B cell (primary cell): ENCODE results near the gene ROBO2. TPM values are rescaled to one million over a fixed set of nuclear protein-coding genes. Genes with fewer than 3 reads are reported as not detected.

ENCODE experiments used
- ATAC-seq: fragments of 200-7000 bp; cut with Tn5 transposase; one replicate; pipeline ENCODE4 v1.10.0; 2021; ENCODE audit warnings: low read depth, mild to moderate bottlenecking, moderate number of reproducible peaks, moderate library complexity
- CTCF ChIA-PET: fragments of 350-600 bp; sonication (Branson Sonifier 250); formaldehyde crosslinking; loops from one replicate; lab custom pipeline; 2021; ENCODE audit warnings: antibody characterized with exemption, inconsistent platforms; lab: Charles Lee
- POLR2A ChIA-PET: fragments of 350-600 bp; sonication (Branson Sonifier 250); formaldehyde crosslinking; loops from one replicate; lab custom pipeline; 2021; ENCODE audit warnings: antibody characterized with exemption; lab: Charles Lee
- DNase-seq: peaks from one replicate; pipeline ENCODE4 v3.0.0; 2013
- H2AFZ ChIP-seq: 2 replicates; pipeline ENCODE4 v1.6.1; 2012; ENCODE audit warnings: mild to moderate bottlenecking, low read depth, low read length; ENCODE audit not compliant: insufficient read depth, poor library complexity, severe bottlenecking
- H3K27ac ChIP-seq, 2 donors: 1 replicate in 1 of 2; 2 replicates in 1 of 2; pipeline ENCODE4 v1.5.1; 2012 to 2013; ENCODE audit warnings: low read length in 2 of 2, mild to moderate bottlenecking in 2 of 2, moderate library complexity in 1 of 2
- H3K27me3 ChIP-seq, 4 experiments: fragments of 200-600 bp in 1 of 4; sonication (generic) in 1 of 4; replicated peaks in 1 of 4; 1 replicate in 2 of 4; 2 replicates in 2 of 4; pipeline versions ENCODE4 v1.6.1 to v1.7.0; 2013 to 2016; ENCODE audit warnings: low read length in 3 of 4, mild to moderate bottlenecking in 2 of 4, mixed read lengths in 1 of 4, moderate library complexity in 1 of 4; ENCODE audit not compliant: insufficient read depth in 4 of 4, control insufficient read depth in 3 of 4; ENCODE audit errors: control extremely low read depth in 1 of 4
- H3K36me3 ChIP-seq, 2 experiments: replicated peaks in 1 of 2; 1 replicate in 1 of 2; 2 replicates in 1 of 2; pipeline versions ENCODE4 v1.6.1 to v1.7.1; 2013; ENCODE audit warnings: low read length in 1 of 2; ENCODE audit not compliant: insufficient read depth in 2 of 2, control insufficient read depth in 1 of 2; ENCODE audit errors: control extremely low read depth in 1 of 2, extremely low read depth in 1 of 2
- H3K4me1 ChIP-seq, 2 donors: fragments of 200-600 bp in 1 of 2; sonication (generic) in 1 of 2; 1 replicate in 1 of 2; 2 replicates in 1 of 2; pipeline versions ENCODE4 v1.5.1 to v1.6.1; 2013 to 2017; ENCODE audit warnings: low read length in 2 of 2; ENCODE audit not compliant: control insufficient read depth in 2 of 2, insufficient read depth in 2 of 2
- H3K4me2 ChIP-seq: replicated peaks from 2 replicates; pipeline ENCODE3; 2012; ENCODE audit warnings: mild to moderate bottlenecking, low read depth, low read length; ENCODE audit not compliant: poor library complexity, severe bottlenecking
- H3K4me3 ChIP-seq, 5 experiments: fragments of 200-600 bp in 1 of 5; sonication (generic) in 1 of 5; 1 replicate in 3 of 5; 2 replicates in 2 of 5; pipeline versions ENCODE4 v1.5.1 to v1.7.0; 2011 to 2016; ENCODE audit warnings: low read length in 4 of 5, mild to moderate bottlenecking in 4 of 5, low read depth in 2 of 5, control low read depth in 1 of 5, moderate library complexity in 1 of 5; ENCODE audit not compliant: insufficient read depth in 1 of 5; ENCODE audit errors: control extremely low read depth in 1 of 5, extremely low read depth in 1 of 5
- H3K79me2 ChIP-seq: fragments of 200-600 bp; sonication (generic); one replicate; pipeline ENCODE4 v1.6.0; 2016; ENCODE audit warnings: low read length; ENCODE audit not compliant: control insufficient read depth, insufficient read depth
- H3K9ac ChIP-seq: fragments of 200-600 bp; sonication (generic); 2 replicates; pipeline ENCODE4 v1.6.1; 2017; ENCODE audit warnings: mild to moderate bottlenecking, low read length, moderate library complexity
- H3K9me3 ChIP-seq, 3 donors: one replicate each; pipeline versions ENCODE4 v1.6.1 to v1.7.1; 2013; ENCODE audit warnings: low read length in 2 of 3; ENCODE audit not compliant: control insufficient read depth in 2 of 3, insufficient read depth in 1 of 3; ENCODE audit errors: control extremely low read depth in 1 of 3
- H4K20me1 ChIP-seq: 2 replicates; pipeline ENCODE4 v1.6.0; 2012; ENCODE audit warnings: mild to moderate bottlenecking, low read length; ENCODE audit not compliant: insufficient read depth, control insufficient read depth, poor library complexity, severe bottlenecking
- H3K27ac Mint-ChIP-seq: one replicate; pipeline ENCODE4 v1.8.0; 2021; ENCODE audit warnings: mixed read lengths
- H3K27me3 Mint-ChIP-seq: one replicate; pipeline ENCODE4 v1.8.0; 2021; ENCODE audit warnings: mixed read lengths
- H3K4me1 Mint-ChIP-seq: one replicate; pipeline ENCODE4 v1.8.0; 2021; ENCODE audit warnings: mixed read lengths
- H3K4me3 Mint-ChIP-seq: one replicate; pipeline ENCODE4 v1.8.0; 2021; ENCODE audit warnings: mixed read lengths
- H3K9me3 Mint-ChIP-seq: one replicate; pipeline ENCODE4 v1.8.0; 2022; ENCODE audit warnings: mixed read lengths; ENCODE audit not compliant: insufficient read depth
- EZH2 ChIP-seq: IDR thresholded peaks from 2 replicates; pipeline ENCODE4 v1.6.1; 2012; ENCODE audit warnings: borderline replicate concordance, low read depth, mild to moderate bottlenecking, moderate library complexity, low read length; ENCODE audit not compliant: insufficient read depth, poor library complexity, severe bottlenecking
- WGBS: methylation state at CpG from one replicate; pipeline ENCODE4 v1.1.5; 2013; ENCODE audit warnings: missing lambda C conversion rate; ENCODE audit not compliant: insufficient coverage; 5-methylcytosine and 5-hydroxymethylcytosine counted together
- intact Hi-C: fragments of 100-400 bp; cut with micrococcal nuclease; formaldehyde crosslinking; loops from one replicate; pipeline ENCODE4 v1.10.0; 2022
- polyA plus RNA-seq: library from polyadenylated mRNA; depleted of rRNA; stranded (reverse); fragments of >200 nt; gene quantifications from 2 replicates; pipeline ENCODE4 v1.2.3, GENCODE V29; 2012
- total RNA-seq, 2 donors: library from RNA; stranded (reverse); fragments of 120-200 nt in 1 of 2; gene quantifications; 1 replicate in 1 of 2; 2 replicates in 1 of 2; pipeline versions ENCODE4 v1.2.3 to v1.2.4, GENCODE V29; 2013 to 2022
- TF ChIP-seq, protein P1 (sequence below): fragments of 200-600 bp; IDR thresholded peaks from one replicate; pipeline ENCODE4 v1.8.0; 2022; ENCODE audit warnings: antibody characterized with exemption, mild to moderate bottlenecking

ROBO2 gene
- total and polyA plus RNA-seq, 2 donors (not counting 1 experiment from before 2014, with no cell fraction given) = not detected

- no peak overlapping the region for H3K27ac ChIP-seq
- H3K27me3 ChIP-seq = no peaks in the 10 kb centered on the region
- no peaks in the 10 kb centered on the region for H3K79me2 ChIP-seq
- Mint-ChIP-seq H3K9me3 (peaks cover 5% of the 10 kb centered on the region), H3K4me1 (no peaks in the 10 kb centered on the region), H3K27me3 (no peaks in the 10 kb centered on the region), H3K4me3 (no peak overlapping the region), H3K27ac (no peak overlapping the region)
- H4K20me1 ChIP-seq = no peaks in the 10 kb centered on the region
- whole genome bisulfite sequencing = 86% methylated on average over 1 of the region's 1 CpG
- no peaks in the 10 kb centered on the region for H3K36me3 ChIP-seq
- no peak for DNase-seq
- H3K9ac ChIP-seq = no peak overlapping the region
- H3K4me3 ChIP-seq = no peak overlapping the region
- no peaks in the 10 kb centered on the region for H3K9me3 ChIP-seq
- CTCF ChIA-PET = no interaction called here
- no peaks in the 10 kb centered on the region for H3K4me1 ChIP-seq
- ATAC-seq = no peak
- intact Hi-C loops = no loop called here
- no peak for TF ChIP-seq EZH2
- TF ChIP-seq, protein P1, sequence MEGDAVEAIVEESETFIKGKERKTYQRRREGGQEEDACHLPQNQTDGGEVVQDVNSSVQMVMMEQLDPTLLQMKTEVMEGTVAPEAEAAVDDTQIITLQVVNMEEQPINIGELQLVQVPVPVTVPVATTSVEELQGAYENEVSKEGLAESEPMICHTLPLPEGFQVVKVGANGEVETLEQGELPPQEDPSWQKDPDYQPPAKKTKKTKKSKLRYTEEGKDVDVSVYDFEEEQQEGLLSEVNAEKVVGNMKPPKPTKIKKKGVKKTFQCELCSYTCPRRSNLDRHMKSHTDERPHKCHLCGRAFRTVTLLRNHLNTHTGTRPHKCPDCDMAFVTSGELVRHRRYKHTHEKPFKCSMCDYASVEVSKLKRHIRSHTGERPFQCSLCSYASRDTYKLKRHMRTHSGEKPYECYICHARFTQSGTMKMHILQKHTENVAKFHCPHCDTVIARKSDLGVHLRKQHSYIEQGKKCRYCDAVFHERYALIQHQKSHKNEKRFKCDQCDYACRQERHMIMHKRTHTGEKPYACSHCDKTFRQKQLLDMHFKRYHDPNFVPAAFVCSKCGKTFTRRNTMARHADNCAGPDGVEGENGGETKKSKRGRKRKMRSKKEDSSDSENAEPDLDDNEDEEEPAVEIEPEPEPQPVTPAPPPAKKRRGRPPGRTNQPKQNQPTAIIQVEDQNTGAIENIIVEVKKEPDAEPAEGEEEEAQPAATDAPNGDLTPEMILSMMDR = no peak
- H2AFZ ChIP-seq = no peak overlapping the region
- no peak overlapping the region for H3K4me2 ChIP-seq
- POLR2A ChIA-PET = no interaction called here
Observed at GRCh38 chr3:77563012-77563411, 523.1 kb downstream of the ROBO2 start.

DNA sequence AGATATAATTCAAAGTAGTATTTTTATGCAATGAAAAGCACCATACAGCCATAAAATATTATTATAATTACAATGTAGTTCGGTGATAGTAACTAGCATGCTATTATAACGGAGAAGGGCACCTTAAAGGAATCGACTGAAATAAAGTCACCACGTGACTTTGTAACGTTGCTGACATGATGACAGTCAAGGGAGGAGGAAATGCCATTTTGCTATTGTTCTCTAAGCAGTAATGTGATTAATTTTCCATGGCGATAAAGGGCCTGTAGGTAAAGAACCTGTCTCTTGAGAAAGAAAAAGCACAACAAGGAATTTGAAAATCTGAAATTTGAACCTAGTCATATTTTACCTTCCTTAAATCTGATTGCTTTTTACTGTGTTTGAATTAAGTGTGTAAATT lies 526.2 kb downstream of the ROBO2 start:
- POLR2A ChIA-PET = no interaction called here
- Mint-ChIP-seq H3K27ac (no peak overlapping the region), H3K27me3 (no peaks in the 10 kb centered on the region), H3K9me3 (peaks cover 7% of the 10 kb centered on the region), H3K4me3 (no peak overlapping the region), H3K4me1 (no peaks in the 10 kb centered on the region)
- H3K9ac ChIP-seq = no peak overlapping the region
- H3K79me2 ChIP-seq = no peaks in the 10 kb centered on the region
- no peak overlapping the region for H3K4me3 ChIP-seq
- H3K4me1 ChIP-seq = no peaks in the 10 kb centered on the region
- ATAC-seq (no peak), DNase-seq (no peak)
- intact Hi-C loops = no loop called here
- H3K4me2 ChIP-seq = no peak overlapping the region
- H3K27me3 ChIP-seq = no peaks in the 10 kb centered on the region
- H2AFZ ChIP-seq = no peak overlapping the region
- no peaks in the 10 kb centered on the region for H4K20me1 ChIP-seq
- H3K36me3 ChIP-seq = no peaks in the 10 kb centered on the region
- no peak overlapping the region for H3K27ac ChIP-seq
- H3K9me3 ChIP-seq = peaks cover 0 to 3% (median 0%) of the 10 kb centered on the region in 3 donors
- WGBS = 74% methylated on average over 4 of the region's 6 CpGs
- CTCF ChIA-PET = no interaction called here
- no peak for TF ChIP-seq EZH2
- TF ChIP-seq, protein P1 = no peak
